ENCODE data around the gene KIF27. TPM values are rescaled to one million over a fixed set of nuclear protein-coding genes. Genes with fewer than 3 reads are reported as not detected.
"Not testable (repeated sequence)": the region's sequence is repeated elsewhere in the genome, so short reads cannot be mapped to it uniquely, and the experiment has no call there.

KIF27 gene
- total and polyA plus RNA-seq, 2 donors (not counting 1 experiment from before 2014, with no cell fraction given) = 1.00 to 4.8 TPM

DNA sequence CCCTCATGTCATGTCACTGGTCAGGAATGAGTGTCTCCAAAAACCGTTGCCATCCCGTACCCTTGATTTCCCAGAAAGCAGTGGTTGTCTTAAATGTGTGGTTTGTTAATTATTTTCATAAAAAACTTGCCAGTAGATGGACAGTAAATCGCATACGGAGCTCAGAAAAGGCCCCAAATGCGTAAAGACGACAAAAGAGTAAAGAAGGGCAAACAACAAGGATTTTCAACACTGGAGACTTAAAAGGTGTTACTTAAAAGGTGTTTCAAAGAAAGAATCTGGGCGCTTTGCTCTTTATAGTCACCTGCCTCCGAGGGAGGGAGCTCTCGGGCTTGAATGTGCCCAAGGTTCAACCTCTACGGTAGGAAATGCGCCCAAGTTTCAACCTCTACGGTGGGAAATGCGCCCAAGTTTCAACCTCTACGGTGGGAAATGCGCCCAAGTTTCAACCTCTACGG lies 734 bp downstream of the KIF27 start:
- TF ChIP-seq EZH2 (IDR thresholded peaks at IDR 0.05; ENCODE audit: low read length, missing control alignments) (no peak), CTCF (conservative IDR thresholded peaks at IDR 0.05 in 1 of 2, IDR thresholded peaks at IDR 0.05 in 1 of 2; ENCODE audit: low read depth in 1 of 2, low read length in 2 of 2) (peak; percentile 49 to 57)
- Histone ChIP-seq H3K27me3 (ENCODE audit: control insufficient read depth, insufficient read depth, low read length) (no peaks in the 10 kb centered on the region), H3K4me3 (replicated peaks in 1 of 4; ENCODE audit: control extremely low read depth in 1 of 4, insufficient read depth in 1 of 4, low read depth in 3 of 4, low read length in 4 of 4) (peak overlapping the region; percentile 68 to 84 (median 80)), H3K9ac (ENCODE audit: insufficient read depth, low read length) (peak overlapping the region; percentile 69), H3K9me3 (ENCODE audit: control insufficient read depth, insufficient read depth, low read depth, low read length) (no peaks in the 10 kb centered on the region), H3K4me2 (ENCODE audit: extremely low read depth, insufficient read depth, low read length) (peak overlapping the region; percentile 98), H3K79me2 (ENCODE audit: control insufficient read depth, insufficient read depth, low read length) (no peaks in the 10 kb centered on the region), H4K20me1 (ENCODE audit: control insufficient read depth, extremely low read depth, insufficient read depth, low read length) (no peaks in the 10 kb centered on the region), H3K36me3 (ENCODE audit: control insufficient read depth, insufficient read depth, low read length) (no peaks in the 10 kb centered on the region), H3K27ac (ENCODE audit: insufficient read depth, low read length) (peak overlapping the region; percentile 75), H2AFZ (ENCODE audit: low read length) (peak overlapping the region; percentile 86), H3K4me1 (ENCODE audit: control insufficient read depth, extremely low read depth, insufficient read depth, low read length) (no peaks in the 10 kb centered on the region)
- peak; percentile 50 to 56 for DNase-seq (ENCODE audit: low read depth in 2 of 2)

DNA sequence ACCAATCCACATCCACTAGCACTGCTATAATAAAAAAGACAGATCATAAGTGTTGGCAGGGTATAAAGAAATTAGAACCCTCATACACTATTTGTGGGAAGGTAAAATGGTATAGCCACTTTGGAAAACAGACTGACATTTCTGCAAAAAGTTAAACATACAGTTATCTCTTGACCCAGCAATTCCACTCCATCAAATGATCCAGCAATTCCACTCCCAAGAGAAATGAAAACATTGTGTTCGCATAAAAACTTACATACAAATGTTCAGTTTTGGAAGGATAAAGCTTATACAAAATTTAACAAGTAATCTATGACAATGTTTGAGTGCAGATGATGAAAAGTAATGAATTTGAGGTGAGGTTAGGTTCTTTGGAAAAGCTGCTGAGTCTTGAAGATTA lies 2.1 kb downstream of the KIF27 start:
- no peak overlapping the region for H3K4me3 ChIP-seq (replicated peaks in 1 of 4; ENCODE audit: control extremely low read depth in 1 of 4, insufficient read depth in 1 of 4, low read depth in 3 of 4, low read length in 4 of 4)
- H3K4me1 ChIP-seq (ENCODE audit: control insufficient read depth, extremely low read depth, insufficient read depth, low read length) = no peaks in the 10 kb centered on the region
- H3K27me3 ChIP-seq (ENCODE audit: control insufficient read depth, insufficient read depth, low read length) = no peaks in the 10 kb centered on the region
- TF ChIP-seq CTCF (conservative IDR thresholded peaks at IDR 0.05 in 1 of 2, IDR thresholded peaks at IDR 0.05 in 1 of 2; ENCODE audit: low read depth in 1 of 2, low read length in 2 of 2) (no peak), EZH2 (IDR thresholded peaks at IDR 0.05; ENCODE audit: low read length, missing control alignments) (no peak)
- no peaks in the 10 kb centered on the region for H3K36me3 ChIP-seq (ENCODE audit: control insufficient read depth, insufficient read depth, low read length)
- no peaks in the 10 kb centered on the region for H3K9me3 ChIP-seq (ENCODE audit: control insufficient read depth, insufficient read depth, low read depth, low read length)
- no peak overlapping the region for H3K4me2 ChIP-seq (ENCODE audit: extremely low read depth, insufficient read depth, low read length)
- no peak overlapping the region for H3K9ac ChIP-seq (ENCODE audit: insufficient read depth, low read length)
- no peak for DNase-seq (ENCODE audit: low read depth in 2 of 2)
- H3K27ac ChIP-seq (ENCODE audit: insufficient read depth, low read length) = no peak overlapping the region
- H2AFZ ChIP-seq (ENCODE audit: low read length) = no peak overlapping the region
- no peaks in the 10 kb centered on the region for H4K20me1 ChIP-seq (ENCODE audit: control insufficient read depth, extremely low read depth, insufficient read depth, low read length)
- no peaks in the 10 kb centered on the region for H3K79me2 ChIP-seq (ENCODE audit: control insufficient read depth, insufficient read depth, low read length)

GRCh38 chr9:83912194-83912593 lies 9.0 kb downstream of the KIF27 start:
- H3K27me3 ChIP-seq (ENCODE audit: control insufficient read depth, insufficient read depth, low read length); H3K4me1 ChIP-seq (ENCODE audit: control insufficient read depth, extremely low read depth, insufficient read depth, low read length); H4K20me1 ChIP-seq (ENCODE audit: control insufficient read depth, extremely low read depth, insufficient read depth, low read length); H3K9me3 ChIP-seq (ENCODE audit: control insufficient read depth, insufficient read depth, low read depth, low read length); H3K27ac ChIP-seq (ENCODE audit: insufficient read depth, low read length); H3K4me3 ChIP-seq (replicated peaks in 1 of 4; ENCODE audit: control extremely low read depth in 1 of 4, insufficient read depth in 1 of 4, low read depth in 3 of 4, low read length in 4 of 4); H3K4me2 ChIP-seq (ENCODE audit: extremely low read depth, insufficient read depth, low read length); H3K9ac ChIP-seq (ENCODE audit: insufficient read depth, low read length); H3K79me2 ChIP-seq (ENCODE audit: control insufficient read depth, insufficient read depth, low read length); H3K36me3 ChIP-seq (ENCODE audit: control insufficient read depth, insufficient read depth, low read length); H2AFZ ChIP-seq (ENCODE audit: low read length): not testable (repeated sequence)
- peak; percentile 22 to 23 for TF ChIP-seq CTCF (conservative IDR thresholded peaks at IDR 0.05 in 1 of 2, IDR thresholded peaks at IDR 0.05 in 1 of 2; ENCODE audit: low read depth in 1 of 2, low read length in 2 of 2)
- peak in 1 of 2 donors; percentile 55 for DNase-seq (ENCODE audit: low read depth in 2 of 2)
